GM21528 (cell line): ENCODE results near the gene PARP12.
"Not testable (repeated sequence)": the region's sequence is repeated elsewhere in the genome, so short reads cannot be mapped to it uniquely, and the experiment has no call there.

Source experiments
- ATAC-seq: cut with Tn5 transposase; IDR thresholded peaks from one replicate; pipeline ENCODE4 v1.9.1; 2021; ENCODE audit warnings: mild to moderate bottlenecking, moderate library complexity; ENCODE audit not compliant: unreplicated experiment, low FRiP score

The PARP12 gene, protein sequence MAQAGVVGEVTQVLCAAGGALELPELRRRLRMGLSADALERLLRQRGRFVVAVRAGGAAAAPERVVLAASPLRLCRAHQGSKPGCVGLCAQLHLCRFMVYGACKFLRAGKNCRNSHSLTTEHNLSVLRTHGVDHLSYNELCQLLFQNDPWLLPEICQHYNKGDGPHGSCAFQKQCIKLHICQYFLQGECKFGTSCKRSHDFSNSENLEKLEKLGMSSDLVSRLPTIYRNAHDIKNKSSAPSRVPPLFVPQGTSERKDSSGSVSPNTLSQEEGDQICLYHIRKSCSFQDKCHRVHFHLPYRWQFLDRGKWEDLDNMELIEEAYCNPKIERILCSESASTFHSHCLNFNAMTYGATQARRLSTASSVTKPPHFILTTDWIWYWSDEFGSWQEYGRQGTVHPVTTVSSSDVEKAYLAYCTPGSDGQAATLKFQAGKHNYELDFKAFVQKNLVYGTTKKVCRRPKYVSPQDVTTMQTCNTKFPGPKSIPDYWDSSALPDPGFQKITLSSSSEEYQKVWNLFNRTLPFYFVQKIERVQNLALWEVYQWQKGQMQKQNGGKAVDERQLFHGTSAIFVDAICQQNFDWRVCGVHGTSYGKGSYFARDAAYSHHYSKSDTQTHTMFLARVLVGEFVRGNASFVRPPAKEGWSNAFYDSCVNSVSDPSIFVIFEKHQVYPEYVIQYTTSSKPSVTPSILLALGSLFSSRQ

DNA sequence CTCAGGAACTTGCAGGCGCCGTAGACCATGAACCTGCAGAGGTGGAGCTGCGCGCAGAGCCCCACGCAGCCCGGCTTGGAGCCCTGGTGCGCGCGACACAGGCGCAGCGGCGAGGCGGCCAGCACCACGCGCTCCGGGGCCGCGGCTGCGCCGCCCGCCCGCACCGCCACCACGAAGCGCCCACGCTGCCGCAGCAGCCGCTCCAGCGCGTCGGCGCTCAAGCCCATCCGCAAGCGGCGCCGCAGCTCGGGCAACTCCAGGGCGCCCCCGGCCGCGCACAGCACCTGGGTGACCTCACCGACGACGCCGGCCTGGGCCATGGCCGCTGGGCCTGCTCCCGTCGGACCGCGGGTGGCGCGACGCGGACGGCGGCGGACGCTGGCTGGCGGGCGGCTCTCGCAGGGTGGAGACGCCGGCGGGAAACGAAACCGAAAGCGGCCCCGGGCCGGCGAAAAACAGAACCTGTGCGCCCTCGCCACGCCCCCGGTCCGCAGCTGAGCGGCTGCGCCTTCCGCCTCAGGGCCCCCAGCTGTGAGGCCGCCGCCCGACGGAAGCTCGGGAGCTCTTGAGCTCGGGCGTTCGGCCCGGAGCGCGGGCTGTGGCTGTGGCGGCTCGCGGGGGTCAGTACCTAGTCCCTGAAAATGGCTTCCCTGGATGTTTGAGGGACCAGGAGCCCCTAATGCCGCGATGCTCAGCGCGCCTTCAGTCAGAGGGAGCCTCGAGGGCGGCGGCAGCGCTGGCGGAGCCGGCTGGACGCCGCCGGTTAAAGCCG is at the start of gene PARP12:
PARP12 (minus strand) TSS at position 424 of the 772 bp plus-strand sequence; CDS start at position 320, 104 bp downstream.
- ATAC-seq = peak; percentile 92

DNA sequence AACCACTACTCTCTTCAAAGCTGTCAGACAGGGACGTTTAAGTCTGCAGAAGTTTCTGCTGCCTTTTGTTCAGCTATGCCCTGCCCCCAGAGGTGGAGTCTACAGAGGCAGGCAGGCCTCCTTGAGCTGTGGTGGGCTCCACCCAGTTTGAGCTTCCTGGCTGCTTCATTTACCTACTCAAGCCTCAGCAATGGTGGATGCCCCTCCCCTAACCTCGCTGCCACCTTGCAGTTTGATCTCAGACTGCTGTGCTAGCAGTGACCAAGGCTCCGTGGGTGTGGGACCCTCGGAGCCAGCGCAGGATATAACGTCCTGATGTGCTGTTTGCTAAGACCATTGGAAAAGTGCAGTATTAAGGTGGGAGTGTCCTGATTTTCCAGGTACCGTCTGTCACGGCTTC is 46.0 kb upstream of the PARP12 start:
- ATAC-seq = not testable (repeated sequence)

- no peak for ATAC-seq
Observed at GRCh38 chr7:140096459-140096858, 33.7 kb upstream of the PARP12 start.

DNA sequence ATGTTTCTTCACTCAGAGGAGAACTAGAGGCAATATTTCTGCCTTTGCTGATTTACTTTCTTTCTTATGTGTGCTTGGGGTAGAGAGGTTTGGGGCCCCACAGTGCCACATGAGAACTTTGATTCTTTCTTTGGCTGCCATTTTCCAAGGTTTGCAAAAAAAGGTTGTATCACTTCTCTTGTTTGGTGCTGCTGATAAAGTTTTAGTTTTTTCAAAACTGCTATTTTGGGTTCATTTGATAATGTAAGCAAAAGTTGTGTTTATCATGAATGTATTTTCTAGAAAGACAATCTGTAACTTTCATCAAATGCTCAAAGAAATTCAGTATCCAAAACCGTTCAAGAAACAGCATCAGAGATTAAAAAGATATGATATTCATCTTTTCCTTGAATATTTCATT is 30.6 kb upstream of the PARP12 start:
- no peak for ATAC-seq

DNA sequence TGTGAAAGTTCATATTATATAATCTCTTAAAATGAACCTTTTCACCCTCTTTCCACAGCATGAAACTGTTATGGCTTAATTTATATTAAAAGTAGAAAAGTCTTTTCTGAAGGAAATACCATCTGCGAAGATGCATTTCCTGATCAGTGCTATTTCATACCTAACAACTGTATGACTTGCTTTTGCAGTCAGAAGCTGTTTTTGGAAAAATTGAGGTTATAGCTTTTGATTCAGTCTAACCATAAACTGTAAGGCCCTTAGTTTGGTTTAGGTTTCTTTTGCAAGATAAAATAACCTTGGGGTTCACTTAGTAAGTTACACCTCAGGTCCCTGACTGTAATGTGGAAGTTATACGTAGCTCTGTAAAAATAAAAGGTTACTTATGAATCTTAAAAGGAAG is 22.7 kb upstream of the PARP12 start:
- ATAC-seq = no peak

- peak; percentile 83 for ATAC-seq
Observed at GRCh38 chr7:140084972-140085371, 22.2 kb upstream of the PARP12 start.

- ATAC-seq = no peak
Observed at GRCh38 chr7:140084142-140084655, 21.4 kb upstream of the PARP12 start.

DNA sequence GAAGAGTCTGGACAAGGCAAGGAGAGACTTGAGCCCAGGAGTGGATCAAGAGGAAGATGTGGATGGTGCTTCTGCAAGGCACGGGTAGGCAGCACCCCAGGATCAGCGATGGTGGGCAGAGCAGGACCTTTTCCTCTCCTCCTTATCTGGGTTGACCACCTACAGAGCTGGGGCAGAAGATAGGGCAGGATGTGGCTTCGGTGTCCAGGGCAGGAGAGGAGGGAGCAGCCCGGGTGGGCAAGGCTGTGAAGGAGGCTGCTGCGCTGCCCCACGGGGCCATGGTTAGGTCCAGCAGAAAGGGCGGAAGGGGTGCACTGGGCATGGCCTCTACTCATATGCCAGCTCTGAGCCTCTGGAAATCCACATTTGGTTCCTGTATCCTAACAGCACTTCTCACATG is 20.0 kb upstream of the PARP12 start:
- ATAC-seq = no peak

DNA sequence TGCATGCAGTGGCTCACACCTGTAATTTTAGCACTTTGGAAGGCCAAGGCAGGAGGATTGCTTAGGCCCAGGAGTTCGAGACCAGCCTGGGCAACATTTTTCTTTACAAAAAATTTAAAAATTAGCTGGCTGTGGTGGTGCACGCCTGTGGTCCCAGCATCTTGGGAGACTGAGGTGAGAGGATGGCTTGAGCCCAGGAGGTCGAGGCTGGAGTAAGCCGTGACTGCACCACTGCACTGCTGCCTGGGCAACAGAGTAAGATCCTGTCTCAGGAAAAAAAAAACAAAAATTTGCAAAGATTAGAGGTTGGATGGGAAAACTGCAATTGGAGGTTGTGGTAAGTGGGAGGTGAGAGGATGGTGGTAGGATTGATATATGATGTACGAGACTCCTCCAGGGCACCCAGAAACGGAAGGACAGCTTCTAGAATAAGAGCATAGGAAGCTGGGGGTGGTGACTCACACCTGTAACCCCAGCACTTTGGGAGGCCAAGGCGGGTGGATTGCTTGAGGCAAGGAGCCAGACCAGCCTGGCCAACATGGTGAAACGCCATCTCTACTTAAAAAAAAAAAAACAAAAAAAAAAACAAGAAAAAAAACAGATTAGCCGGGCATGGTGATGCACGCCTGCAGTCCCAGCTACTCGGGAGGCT is 19.1 kb upstream of the PARP12 start:
- ATAC-seq = no peak

GRCh38 chr7:140080919-140081318 is 18.2 kb upstream of the PARP12 start:
- no peak for ATAC-seq

DNA sequence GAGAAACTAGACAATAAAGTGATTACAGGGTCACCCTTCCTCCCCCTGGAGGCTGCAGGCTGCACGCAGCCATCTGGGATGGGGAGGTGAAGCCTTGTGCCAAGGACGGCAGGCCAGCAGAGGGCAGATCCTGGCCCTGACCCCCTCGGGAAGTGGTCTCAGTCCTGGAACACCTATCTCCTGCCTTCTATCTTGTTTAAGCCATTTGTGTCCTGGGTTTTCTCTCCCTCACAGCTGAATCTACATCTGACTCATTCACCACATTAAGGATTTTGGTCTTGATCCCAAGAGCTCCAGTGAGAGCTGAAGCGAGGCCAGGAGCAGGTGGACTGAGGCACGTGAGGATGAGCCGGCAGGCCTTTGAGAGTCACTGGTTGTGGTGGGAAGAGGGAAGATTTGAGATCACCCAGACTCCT is 16.4 kb upstream of the PARP12 start:
- no peak for ATAC-seq

DNA sequence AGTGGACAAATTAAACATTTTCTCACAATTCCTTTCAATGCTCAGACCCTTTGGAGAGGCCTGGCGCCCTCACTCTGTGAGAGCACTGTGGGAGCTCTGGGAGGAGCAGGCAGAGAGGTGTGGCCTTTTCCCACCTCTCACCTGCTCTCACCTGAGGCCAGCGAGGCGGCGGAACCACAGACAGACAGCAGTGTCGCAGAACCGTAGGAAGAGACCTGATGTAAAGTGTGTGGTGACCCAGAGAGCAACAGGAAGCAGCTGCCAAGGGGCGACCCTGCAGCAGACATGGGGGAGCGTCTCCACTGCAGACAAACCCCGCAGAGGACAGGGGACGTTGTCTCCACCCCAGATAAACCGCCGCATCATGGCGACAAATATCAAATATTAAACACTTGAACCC is 15.6 kb upstream of the PARP12 start:
- ATAC-seq = no peak

- ATAC-seq = no peak
Observed at GRCh38 chr7:140074780-140075179, 12.0 kb upstream of the PARP12 start.

- no peak for ATAC-seq
Observed at GRCh38 chr7:140070546-140070945, 7.8 kb upstream of the PARP12 start.

- ATAC-seq = no peak
Observed at GRCh38 chr7:140069298-140069949, 6.7 kb upstream of the PARP12 start.

GRCh38 chr7:140068033-140068432 is 5.3 kb upstream of the PARP12 start:
- ATAC-seq = no peak

- no peak for ATAC-seq
Observed at GRCh38 chr7:140067052-140067451, 4.3 kb upstream of the PARP12 start.

DNA sequence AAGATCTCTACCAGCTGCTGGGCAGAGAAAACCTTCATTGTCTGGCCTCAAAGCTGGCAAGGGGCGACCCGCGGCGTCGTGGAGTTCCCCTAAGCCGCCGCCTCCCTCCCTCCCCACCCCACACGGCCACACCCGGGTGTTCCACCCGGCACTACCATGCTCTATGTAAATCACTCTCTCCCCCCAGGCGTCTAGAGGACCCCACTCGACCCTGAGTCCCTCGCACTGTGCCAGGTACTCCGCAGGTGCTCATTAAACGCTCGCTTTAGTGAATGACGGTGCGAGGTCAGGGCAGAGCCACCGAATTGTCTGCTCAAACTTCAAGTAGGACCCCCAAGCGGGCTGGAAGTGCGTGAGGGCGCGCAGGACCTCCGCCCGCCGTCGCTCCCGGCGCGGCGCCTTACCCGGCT is 628 bp downstream of the PARP12 start:
- peak; percentile 45 for ATAC-seq

DNA sequence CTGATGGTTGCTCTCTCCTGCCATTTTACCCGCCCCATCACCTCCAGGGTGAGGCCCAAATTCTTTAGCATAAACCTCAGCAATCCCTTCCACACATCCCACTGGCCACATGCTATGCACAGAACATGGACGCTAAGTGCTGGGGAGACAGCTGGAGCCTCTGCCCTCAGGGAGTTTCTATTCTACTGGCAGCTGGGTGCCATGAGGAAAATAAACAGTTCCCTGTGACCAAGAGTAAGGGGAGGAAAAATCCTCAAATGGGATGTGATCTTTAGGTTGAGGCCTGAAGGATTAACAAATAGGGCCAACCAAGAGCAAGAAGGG is 1.2 kb downstream of the PARP12 start:
- no peak for ATAC-seq
